Smooth muscle cell of bladder (primary cell): ENCODE results near the gene EAPP. TPM values are rescaled to one million over a fixed set of nuclear protein-coding genes. Genes with fewer than 3 reads are reported as not detected.

Experiments used
- total RNA-seq: library from RNA; depleted of rRNA; stranded (reverse); fragments of >200 nt; gene quantifications from 2 replicates; pipeline ENCODE4 v1.2.3, GENCODE V29; 2014

The EAPP gene, protein sequence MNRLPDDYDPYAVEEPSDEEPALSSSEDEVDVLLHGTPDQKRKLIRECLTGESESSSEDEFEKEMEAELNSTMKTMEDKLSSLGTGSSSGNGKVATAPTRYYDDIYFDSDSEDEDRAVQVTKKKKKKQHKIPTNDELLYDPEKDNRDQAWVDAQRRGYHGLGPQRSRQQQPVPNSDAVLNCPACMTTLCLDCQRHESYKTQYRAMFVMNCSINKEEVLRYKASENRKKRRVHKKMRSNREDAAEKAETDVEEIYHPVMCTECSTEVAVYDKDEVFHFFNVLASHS
- 51.4 and 63.9 TPM in 2 replicates for total RNA-seq

GRCh38 chr14:34539407-34540180, at the start of gene EAPP:
TSS of gene EAPP (minus strand) at chr14:34539701. CDS start at chr14:34539628, 73 bp downstream.

Other genes with a start within 250 kb of the EAPP start
- gene SPTSSA, start 77.5 kb downstream of the EAPP start, total RNA-seq, result 20.0 and 36.7 TPM in 2 replicates
- gene SNX6, start 90.4 kb upstream of the EAPP start, total RNA-seq, result 89.0 and 91.8 TPM in 2 replicates
- 63.9 and 107 TPM in 2 replicates for gene CFL2, start 174.9 kb upstream of the EAPP start, total RNA-seq